Thyroid gland (tissue), 4 donors: ENCODE measurements around the gene CERS2.

Experiments
- CTCF ChIP-seq, 6 experiments: fragments of 200-600 bp in 3 of 6; fragments of 450-650 bp in 3 of 6; sonication (generic) in 3 of 6; IDR thresholded peaks; one replicate each; pipeline ENCODE4 v1.5.1; 2016 to 2019; ENCODE audit warnings: antibody characterized with exemption in 6 of 6, mild to moderate bottlenecking in 2 of 6, inconsistent platforms in 1 of 6, moderate library complexity in 1 of 6
- POLR2A ChIP-seq, 2 donors: fragments of 450-650 bp; IDR thresholded peaks; one replicate each; pipeline ENCODE4 v1.6.1; 2017; ENCODE audit warnings: antibody characterized with exemption in 2 of 2, mild to moderate bottlenecking in 2 of 2, moderate library complexity in 1 of 2

- TF ChIP-seq CTCF (IDR thresholded peaks at IDR 0.05): no peak
- no peak for TF ChIP-seq POLR2A (IDR thresholded peaks at IDR 0.05)
These were observed 19.6 kb upstream of the CERS2 start for GRCh38 chr1:150994248-150994647.
